AG09319 (cell line): Measurements from ENCODE around the gene SPATA31C2.
"Not testable (repeated sequence)": the region's sequence is repeated elsewhere in the genome, so short reads cannot be mapped to it uniquely, and the experiment has no call there.

Source experiments
- DNase-seq: peaks from one replicate; pipeline ENCODE4 v3.0.0-alpha.2; 2010; ENCODE audit warnings: low read depth; ENCODE audit errors: extremely low read depth
- TF ChIP-seq, protein P1 (sequence below): IDR thresholded peaks from 2 replicates; pipeline ENCODE4 v1.5.1; 2011; ENCODE audit warnings: low read depth, mild to moderate bottlenecking, inconsistent platforms, low read length, moderate library complexity

The SPATA31C2 gene

DNA sequence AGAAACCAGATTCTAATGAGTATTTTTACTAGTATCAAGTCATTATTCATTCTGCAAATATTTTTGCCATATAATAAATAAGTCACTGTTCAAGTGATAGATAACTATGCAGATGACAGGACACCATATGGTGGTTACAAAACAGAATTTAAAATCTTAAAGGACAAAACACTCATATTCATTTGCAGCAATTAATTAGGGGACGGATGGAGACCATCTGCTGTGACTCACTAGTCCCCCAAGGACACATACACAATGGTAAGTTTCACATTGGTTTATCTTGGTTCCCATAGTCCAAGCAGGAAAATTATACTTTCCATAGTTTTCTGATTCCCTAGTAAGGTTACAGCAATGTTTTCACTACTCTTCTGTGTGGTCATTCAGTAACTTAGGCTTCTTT, 28.4 kb upstream of the SPATA31C2 start:
- TF ChIP-seq, protein P1, sequence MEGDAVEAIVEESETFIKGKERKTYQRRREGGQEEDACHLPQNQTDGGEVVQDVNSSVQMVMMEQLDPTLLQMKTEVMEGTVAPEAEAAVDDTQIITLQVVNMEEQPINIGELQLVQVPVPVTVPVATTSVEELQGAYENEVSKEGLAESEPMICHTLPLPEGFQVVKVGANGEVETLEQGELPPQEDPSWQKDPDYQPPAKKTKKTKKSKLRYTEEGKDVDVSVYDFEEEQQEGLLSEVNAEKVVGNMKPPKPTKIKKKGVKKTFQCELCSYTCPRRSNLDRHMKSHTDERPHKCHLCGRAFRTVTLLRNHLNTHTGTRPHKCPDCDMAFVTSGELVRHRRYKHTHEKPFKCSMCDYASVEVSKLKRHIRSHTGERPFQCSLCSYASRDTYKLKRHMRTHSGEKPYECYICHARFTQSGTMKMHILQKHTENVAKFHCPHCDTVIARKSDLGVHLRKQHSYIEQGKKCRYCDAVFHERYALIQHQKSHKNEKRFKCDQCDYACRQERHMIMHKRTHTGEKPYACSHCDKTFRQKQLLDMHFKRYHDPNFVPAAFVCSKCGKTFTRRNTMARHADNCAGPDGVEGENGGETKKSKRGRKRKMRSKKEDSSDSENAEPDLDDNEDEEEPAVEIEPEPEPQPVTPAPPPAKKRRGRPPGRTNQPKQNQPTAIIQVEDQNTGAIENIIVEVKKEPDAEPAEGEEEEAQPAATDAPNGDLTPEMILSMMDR, result no peak

DNA sequence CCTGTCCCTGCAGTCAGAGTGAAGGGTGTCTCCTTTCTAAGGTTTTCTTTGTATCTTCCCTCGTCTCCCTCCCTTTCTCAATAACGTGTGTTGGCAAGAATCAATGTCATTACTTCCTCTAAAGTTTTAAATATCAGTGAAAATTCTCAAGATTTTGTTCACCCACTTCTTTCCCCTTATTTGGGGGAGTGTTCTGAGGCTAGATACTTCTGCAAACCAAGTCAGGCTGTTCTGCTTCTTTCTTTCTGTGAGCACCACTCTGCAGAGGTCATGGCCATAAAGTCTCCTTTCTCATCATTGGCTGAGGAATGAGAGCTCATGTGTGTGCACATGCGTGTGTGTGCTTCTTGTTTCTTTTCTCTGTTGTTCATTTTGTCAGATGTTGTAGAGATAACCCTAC, 26.6 kb upstream of the SPATA31C2 start:
- TF ChIP-seq, protein P1, result no peak
- DNase-seq, result no peak

More for the DNA sequence above, 28.4 kb upstream of the SPATA31C2 start:
- no peak for DNase-seq

DNA sequence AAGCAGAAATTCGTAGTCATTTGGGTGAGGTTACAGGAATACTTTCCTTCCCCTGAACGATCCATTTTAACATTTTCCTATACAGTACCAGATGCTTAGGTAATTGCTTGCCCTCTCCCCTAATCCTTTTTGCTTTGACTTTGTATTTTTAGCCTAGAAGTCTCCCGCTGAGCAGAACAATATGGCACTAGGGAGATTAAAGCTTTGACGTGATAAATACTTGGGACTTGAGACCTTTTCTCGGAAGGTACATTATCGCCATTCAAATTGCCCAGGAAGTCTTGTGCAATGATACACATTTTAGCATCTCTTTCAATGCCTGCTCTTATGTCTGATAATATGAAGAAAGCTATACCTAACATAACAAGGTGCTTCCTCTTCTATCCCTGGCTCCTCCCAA, 22.9 kb upstream of the SPATA31C2 start:
- TF ChIP-seq, protein P1, result no peak
- DNase-seq, result no peak

DNA sequence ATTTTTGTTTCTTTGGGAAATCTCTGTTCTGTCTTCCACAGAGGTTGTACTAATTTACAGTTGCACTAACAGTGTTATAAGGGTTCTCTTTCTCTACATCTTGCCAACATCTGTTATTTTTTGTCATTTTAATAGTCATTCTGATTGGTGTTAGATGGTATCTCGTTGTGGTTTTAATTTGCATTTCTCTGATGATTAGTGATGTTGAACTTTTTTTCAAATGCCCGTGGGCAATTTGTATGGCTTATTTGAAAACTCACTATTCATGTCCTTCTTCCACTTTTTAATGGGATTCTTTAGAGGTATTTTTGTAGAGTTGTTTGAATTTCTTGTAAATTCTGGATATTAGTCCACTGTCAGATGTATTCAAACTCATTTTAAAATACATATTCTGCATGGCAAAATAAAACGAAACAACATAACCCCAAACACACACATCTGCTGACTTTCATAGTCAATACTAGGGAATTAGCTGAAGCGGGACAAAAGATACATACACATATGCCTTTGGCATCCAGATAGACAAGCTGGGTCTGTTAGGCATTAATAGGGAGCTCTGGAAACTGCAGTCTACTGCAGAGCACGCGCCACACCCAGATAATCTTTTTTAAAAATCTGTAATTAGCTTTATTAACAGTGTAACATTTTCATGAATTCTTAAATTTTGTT, 5.8 kb upstream of the SPATA31C2 start:
- TF ChIP-seq, protein P1, result no peak
- no peak for DNase-seq

DNA sequence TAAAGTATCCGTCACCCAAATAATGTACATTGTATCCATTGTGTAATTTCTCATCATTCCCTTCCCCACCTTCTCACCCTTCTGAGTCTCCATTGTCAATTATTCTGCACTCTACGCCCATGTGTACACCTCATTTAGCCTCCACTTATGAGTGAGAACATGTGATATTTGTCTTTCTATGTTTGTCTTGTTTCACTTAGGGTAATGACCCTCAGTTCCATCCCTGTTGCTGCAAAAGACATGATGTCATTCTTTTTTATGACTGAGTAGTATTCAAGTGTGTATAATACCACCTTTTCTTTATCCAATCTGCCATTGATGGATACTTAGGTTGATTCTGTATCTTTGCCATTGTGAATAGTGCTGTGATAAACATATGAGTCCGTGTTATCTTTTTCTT, 4.9 kb upstream of the SPATA31C2 start:
- no peak for DNase-seq
- TF ChIP-seq, protein P1, result no peak

DNA sequence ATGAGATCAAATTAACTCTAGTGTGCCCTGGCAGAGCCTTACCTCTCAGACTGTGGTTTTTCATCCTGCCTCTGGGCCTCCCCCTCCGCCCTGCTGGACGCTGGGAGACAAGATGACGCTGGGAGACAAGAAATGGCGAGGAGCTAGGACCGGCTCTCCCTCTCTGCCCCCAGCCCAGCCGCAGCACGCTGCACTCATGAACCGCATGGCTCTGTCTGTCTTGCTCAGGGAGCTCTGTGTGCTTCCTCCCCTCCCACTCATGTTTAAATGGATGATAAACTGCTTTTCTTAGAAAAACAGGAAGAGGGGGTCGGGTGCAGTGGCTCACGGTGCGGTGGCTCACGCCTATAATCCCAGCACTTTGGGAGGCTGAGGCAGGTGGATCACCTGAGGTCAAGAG, 4.7 kb downstream of the SPATA31C2 start:
- not testable (repeated sequence) for DNase-seq

DNA sequence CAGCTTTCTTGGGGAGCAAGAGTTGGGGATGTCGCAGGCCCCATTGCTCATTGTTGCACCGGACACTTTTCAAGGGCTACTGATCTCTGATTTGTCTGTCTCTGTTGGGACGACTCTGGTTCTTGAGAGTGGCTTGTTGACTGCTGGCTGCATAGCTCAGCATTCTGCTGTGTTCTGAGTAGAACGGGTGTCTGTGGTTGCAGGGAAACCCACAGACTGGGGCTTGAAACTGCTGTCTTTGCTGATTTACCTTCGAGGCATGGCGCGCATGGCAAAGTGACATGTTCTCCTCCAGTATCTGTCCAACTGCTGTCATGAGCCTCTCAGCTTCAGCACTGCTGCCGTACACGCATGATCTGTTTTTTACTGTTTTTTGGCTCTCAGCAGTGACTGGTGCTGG, 8.7 kb downstream of the SPATA31C2 start:
- not testable (repeated sequence) for DNase-seq

DNA sequence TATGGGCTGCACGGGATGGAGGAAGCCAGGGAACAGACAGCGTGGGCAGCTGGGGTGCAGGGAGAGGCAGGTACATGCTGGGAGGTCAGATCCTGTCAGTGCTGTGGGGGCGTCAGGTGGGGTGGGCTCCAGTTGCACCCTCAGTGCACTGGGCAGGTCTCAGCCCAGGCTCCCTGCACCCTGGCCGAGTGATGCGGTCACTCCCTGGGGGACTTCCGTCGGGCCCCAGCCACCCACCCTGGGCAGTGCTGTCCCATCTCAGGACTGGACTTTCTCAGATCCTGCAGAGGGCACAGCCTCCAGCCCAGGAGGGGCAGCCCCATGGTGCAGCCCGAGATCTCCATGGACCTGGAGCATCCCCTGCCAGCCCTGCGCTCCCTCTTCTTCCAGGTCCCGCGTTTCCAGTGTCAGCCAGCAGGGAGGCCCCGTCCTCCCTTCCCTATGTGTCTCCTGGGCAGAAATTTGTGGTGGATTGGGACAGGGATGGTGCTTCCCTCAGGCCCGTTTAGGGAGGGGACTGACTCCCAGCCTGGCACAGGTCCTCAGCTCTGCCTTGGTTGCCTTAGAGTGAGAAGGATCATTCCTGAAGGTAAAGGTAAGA, 10.5 kb downstream of the SPATA31C2 start:
- DNase-seq, result not testable (repeated sequence)

DNA sequence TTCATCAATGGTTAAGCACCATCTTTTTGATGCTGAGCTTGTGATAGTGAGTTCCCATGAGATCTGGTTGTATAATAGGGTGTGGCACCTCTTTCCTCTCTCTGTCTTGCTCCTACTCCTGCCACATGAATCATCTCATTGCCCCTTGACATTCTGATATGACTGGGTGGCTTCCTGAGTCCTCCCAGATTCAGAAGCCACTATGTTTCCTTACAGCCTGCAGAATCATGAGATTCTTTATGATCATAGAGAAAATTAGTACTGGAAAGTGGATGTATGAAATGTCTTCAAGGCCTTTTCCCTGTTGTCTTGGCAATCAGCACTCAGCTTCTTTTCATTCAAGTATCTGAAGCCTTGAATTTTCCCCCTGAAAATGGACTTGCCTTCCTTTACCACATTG, 14.9 kb downstream of the SPATA31C2 start:
- DNase-seq, result not testable (repeated sequence)

DNA sequence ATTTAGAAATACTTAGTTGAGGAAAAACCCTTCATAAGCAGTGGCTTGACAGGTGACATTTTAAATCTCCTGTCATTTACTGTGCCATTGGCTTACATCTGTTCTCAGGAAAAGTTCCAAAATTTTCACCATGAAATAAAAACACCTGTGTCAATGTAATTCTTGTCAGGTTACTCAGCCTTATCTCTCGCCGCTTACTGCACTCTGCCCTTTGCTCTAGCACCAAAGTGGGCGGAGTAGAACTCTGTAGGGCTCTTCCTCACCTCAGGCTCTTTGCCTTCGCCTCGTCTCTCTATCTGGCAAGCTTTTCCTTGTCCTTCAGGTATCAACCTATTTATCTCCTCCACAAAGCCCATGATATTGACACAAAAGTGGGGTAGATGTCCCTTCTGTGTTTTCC, 20.2 kb downstream of the SPATA31C2 start:
- not testable (repeated sequence) for DNase-seq

DNA sequence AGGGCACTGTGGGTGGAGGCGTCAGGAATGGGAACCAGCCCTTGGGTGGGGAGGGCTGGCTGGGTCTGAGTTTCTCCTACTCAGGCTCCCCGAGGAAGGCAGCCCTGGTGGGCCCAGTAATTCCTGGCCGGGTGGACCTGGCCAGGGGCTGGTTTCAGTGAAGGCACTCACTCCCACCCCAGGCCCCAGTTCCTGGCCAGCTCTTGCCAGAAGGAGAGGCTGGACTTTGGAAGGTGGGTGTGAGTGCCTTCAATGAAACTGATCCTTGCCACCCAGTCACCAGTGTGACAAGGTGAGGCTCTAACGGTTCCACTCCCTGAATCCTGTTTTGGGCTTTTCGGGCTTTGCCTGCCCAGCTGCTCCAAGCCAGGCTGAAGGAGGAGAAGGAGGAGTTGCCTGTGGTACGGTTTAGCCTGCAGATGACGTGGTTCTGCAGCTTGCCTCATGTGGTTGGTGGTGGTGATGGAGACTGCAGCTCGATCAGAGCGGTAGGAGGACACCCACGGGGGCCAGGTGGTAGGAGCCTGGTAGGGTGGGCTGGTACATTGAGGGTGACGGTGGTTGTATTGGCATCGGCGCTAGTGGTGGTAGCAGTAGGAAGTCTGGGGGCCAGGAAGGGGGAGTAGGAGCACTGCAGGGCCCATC, 23.2 kb downstream of the SPATA31C2 start:
- DNase-seq, result not testable (repeated sequence)

DNA sequence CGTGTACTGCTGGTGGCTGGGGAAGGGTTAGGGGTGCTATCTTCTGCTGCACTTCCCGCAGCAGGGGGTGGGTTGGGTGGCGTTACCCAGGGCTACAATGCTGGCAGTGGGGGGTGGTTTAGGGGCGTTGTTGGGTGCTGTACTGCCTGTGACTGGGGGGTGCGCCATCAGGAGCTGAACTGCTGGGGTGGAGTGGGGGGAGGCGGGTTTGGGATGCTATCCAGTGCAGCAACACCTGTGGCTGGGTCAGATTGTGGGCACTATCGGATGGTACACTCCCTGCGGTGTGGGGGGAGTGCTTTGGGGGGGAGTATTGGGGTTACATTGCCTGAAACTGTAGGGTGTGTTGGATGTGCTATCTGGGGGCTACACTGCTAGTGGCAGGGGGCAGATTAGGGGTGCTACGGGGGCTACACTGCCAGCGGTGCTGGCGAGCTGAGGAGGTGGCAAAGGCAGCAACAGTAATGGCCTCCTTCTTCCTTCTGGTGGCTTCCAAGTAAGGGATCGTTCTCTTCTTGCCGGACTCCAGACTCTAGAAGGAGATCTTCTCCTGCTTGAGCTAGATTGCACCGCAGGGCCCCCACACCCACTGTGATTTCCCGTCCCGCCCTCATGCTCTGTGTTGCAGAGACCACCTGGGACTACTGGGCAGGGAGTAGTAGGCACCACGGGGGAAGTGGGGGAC, 23.9 kb downstream of the SPATA31C2 start:
- not testable (repeated sequence) for DNase-seq
